GM19452 (cell line): ENCODE data around the gene ITGA5.

Source experiments
- ATAC-seq: cut with Tn5 transposase; IDR thresholded peaks from one replicate; pipeline ENCODE4 v1.9.1; 2021; ENCODE audit not compliant: unreplicated experiment

Gene ITGA5

DNA sequence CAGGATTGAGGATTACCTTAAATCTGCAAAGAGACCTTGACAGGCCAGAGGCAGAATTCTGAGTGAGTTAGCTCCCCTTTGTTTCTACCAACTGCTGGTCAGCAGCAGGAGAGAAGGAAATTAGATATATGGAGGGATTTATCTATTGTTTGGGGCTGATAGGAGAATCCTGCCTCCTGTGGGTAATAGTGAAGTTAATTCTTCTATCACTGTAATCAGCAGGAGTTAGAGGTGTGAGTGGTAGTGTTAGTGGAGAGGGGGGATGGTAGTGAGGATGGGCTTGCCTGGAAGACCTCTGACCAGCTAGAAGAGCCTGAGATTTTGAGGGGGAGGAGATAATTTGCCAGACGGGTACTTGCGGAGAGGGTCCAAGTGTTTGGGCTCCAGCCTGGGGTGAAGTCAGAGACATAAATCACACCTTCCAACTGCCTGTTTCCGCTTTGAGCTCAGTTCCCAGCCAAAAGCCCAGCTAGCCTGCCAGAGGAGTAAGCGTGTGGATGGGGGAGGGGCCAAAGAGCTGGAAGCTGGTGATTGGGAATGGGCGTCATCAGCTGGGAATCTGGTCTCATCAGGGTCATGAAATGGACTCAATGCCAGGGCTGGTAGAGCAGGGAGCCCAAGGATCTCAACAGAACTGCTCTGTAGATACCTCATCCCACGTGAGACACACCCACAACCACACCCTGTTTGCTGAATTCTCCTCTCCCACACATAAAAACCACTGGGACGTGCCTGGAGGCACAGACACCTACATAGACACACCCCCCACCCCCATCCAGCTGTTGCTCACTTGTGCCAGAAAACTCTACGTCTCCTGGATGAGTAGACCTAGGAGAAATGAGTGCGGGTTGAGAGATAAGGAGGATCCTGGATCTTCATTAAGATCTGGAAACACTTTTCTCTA is 13.1 kb upstream of the ITGA5 start:
- ATAC-seq, result no peak

- no peak for ATAC-seq
Measured at GRCh38 chr12:54430471-54431069, 11.5 kb upstream of the ITGA5 start.

DNA sequence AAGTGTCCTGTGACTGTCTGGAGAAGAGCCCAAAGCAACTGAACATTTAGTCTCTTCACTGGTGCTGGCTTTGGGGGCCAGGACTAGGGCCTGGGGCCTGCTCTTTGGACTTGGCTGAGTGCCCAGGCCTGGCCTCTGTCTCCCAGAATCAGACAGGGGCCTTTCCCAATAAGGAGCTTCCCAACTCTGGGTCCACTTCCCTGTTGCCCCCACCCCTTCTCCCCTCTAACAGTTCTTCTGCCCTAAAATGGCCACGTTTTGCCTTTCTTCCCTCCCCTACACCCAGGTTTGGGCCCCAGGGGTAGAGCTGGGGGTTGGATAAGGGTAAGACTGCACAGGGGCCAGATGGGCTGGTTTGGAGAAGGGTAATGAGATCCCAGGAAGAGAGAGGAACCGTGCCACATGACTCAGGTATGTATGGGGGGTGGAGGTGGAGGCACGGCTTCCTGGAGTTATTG is 10.0 kb upstream of the ITGA5 start:
- no peak for ATAC-seq

- ATAC-seq, result no peak
Measured at GRCh38 chr12:54428050-54429013, 9.3 kb upstream of the ITGA5 start.

- ATAC-seq, result no peak
Measured at GRCh38 chr12:54427106-54427505, 8.0 kb upstream of the ITGA5 start.

GRCh38 chr12:54426690-54427089 is 7.6 kb upstream of the ITGA5 start:
- no peak for ATAC-seq

- ATAC-seq, result no peak
Measured at GRCh38 chr12:54425702-54426101, 6.6 kb upstream of the ITGA5 start.

GRCh38 chr12:54424224-54424623 is 5.2 kb upstream of the ITGA5 start:
- no peak for ATAC-seq

- no peak for ATAC-seq
Measured at GRCh38 chr12:54423816-54424150, 4.7 kb upstream of the ITGA5 start.

- no peak for ATAC-seq
Measured at GRCh38 chr12:54421879-54422250, 2.8 kb upstream of the ITGA5 start.

DNA sequence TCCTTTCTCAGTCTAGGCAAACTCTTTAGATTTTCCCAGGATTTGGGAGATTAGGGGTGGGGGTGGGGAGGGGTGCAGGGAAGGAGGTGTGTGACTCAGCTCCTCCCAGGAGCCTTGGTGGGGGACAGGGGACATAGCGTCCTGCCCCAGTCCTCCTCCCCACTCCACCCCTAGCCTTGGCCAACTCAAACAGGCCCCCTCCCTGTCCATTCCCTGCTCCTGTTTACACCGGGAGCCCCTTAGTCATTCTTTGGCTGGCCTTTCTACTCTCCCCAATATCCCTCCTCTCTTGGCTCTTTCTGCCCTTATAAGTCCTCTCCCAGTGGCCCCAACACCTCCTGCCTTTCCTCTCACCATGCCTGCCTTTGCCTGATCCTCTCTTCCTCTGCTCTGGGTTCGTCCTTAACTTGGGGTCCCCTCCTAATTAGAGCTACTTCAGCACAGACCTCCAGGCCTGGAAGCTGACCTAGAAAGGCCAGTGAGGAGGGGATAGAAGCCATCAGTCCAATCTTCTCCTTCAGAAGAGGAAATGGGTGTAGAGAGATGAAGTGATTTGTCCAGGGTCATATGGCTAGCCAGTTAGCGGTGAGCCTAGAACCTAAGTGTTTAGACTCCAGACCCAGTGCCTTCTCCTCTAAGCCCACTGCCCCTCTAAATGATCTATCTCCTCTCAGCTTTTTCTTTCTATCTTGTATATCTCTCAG is 2.3 kb upstream of the ITGA5 start:
- no peak for ATAC-seq

DNA sequence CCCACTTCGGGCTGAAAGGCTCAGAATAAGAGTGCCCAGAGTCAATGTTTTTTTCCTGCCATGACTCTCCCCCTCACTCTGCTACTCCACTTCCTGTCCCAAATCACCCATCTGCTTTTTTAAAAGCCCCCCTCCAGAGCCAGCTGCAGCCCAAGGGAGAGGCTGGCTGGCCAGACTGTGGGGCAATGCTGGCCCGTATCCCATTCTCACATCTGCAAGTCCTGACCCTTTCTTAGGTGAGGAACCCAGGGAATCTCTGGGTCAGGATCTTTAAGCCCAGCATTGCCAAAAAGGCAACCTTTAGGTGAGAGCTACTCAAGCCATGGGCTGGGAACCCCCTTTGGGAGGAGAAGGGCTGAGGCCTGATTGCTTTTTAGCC is 1.7 kb upstream of the ITGA5 start:
- no peak for ATAC-seq

DNA sequence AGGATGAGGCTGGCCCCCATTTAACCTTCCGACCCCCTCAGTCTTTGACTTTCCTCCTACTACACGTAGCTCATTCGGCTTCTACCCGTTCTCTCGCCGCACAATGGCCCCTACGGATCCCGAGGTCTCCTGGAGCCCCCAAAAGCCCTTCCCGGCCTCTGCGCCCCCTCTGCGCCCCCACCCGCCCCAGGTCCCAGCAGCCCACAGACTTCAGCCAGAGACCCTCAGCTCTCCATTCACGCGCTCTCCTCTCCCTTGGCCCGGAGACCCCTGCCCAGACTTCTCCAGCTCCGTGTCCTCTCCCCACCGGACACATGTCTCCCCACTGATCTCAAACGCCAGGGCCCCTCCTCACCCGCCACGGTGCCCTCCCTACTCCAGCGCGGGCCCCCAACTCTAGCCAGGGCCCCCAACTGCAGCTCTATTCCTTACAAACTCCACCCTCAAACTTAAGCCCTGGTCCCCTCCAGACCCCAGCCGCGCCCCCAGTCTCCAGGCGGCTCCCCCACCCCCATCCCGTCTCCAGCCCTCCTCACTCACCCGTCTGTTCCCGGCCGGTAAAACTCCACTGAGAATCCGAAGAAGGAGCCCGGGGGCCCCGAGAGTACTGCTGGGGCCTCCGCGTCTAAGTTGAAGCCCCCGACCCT is 502 bp downstream of the ITGA5 start:
- no peak for ATAC-seq

- ATAC-seq, result no peak
Measured at GRCh38 chr12:54417712-54418440, 1.2 kb downstream of the ITGA5 start.

DNA sequence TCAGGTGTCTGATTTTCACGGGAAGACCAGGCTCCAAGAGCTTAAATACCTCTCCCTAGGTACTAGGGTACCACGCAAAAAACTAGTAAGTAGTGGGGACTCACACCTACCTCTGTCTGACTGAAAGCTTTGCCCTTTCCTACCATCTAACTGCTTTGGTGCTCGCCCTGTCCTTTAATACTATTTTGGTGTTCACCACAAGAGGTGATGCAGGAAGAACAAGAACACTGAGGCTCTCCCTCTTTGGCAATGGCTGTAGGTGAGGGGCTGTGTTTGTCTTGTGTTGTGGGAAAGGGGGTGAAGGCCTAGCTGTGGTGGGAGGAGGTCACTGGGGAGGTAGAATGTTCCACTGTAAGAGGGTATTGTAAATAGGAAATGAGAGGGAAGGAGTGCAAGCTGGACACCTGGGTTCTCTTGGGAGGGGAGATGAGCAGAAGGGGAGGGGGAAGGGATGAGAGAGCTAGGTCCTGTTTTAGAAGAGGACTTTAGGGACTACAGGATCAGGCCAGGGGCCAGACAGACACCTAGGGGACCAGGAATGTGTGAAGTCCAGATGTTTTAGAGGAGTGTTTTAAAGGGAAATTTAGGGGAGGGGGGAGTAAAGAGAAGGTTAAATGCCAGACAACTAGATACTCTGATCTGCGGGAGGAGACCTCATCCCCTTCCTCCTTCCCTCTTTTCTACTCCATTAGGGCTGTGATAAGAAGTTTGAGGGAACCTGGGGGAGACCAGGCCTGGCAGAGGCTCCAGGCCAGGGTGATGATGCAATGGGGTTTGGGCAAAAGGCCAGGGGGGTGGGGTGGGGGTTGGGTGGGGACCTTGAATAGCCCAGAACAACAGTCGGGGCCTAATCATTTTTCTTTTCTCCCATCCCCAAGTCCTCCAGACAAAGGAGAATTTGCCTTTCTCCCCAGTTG is 2.1 kb downstream of the ITGA5 start:
- no peak for ATAC-seq

DNA sequence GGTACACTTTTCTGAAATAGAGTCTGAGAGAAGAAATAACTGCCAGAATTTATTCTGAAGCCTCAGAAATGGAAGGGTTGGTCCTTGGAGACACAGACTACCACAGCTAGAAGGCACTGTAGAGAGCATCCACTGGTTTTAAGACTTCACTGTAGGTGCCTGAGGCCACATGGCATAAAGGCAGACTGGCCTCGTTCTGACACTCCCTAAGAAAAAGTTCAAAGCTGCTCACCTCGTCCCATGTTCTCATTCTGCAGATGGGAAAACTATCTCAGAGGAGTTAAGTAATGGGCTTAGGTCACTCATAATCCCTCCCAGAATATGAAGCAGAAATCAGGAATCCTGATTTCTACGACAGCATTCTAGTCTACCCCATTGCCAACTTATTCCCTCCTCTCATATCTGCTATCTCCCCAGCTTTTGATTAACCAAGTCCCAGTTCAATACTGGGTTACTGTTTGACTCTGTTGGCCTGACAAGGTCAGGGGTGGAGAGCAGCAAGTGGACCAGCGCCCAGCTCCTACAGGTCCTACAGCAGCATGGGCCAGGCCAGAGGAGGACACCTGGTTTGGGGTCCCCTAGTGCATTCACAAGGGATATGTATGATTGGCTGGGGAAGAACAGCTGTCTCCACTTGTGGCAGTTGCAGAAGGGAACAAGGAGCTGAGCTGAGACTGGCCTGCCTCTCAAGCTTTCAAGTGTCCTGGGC is 3.7 kb downstream of the ITGA5 start:
- no peak for ATAC-seq

GRCh38 chr12:54413284-54414190 is 5.5 kb downstream of the ITGA5 start:
- ATAC-seq, result no peak
